Fibroblast of the aortic adventitia (primary cell): ENCODE measurements around the gene CAMTA1. TPM values are rescaled to one million over a fixed set of nuclear protein-coding genes. Genes with fewer than 3 reads are reported as not detected.
"Not testable (repeated sequence)": the region's sequence is repeated elsewhere in the genome, so short reads cannot be mapped to it uniquely, and the experiment has no call there.

Source experiments
- DNase-seq: peaks from one replicate; pipeline ENCODE4 v3.0.0-alpha.2; 2010; ENCODE audit warnings: low read depth
- H3K4me3 ChIP-seq: 2 replicates; pipeline ENCODE4 v1.5.1; 2011; ENCODE audit warnings: low read depth, mild to moderate bottlenecking, control low read depth, low read length, moderate library complexity
- total RNA-seq: library from RNA; depleted of rRNA; stranded (reverse); fragments of >200 nt; gene quantifications from 2 replicates; pipeline ENCODE4 v1.2.3, GENCODE V29; 2012; ENCODE audit warnings: low replicate concordance
- TF ChIP-seq, protein P1 (sequence below): IDR thresholded peaks from 2 replicates; pipeline ENCODE4 v1.5.1; 2011; ENCODE audit warnings: mild to moderate bottlenecking, low read length, control low read depth, inconsistent platforms; ENCODE audit not compliant: insufficient read depth

CAMTA1 gene
- total RNA-seq, 1 donor, result 91.9 TPM

DNA sequence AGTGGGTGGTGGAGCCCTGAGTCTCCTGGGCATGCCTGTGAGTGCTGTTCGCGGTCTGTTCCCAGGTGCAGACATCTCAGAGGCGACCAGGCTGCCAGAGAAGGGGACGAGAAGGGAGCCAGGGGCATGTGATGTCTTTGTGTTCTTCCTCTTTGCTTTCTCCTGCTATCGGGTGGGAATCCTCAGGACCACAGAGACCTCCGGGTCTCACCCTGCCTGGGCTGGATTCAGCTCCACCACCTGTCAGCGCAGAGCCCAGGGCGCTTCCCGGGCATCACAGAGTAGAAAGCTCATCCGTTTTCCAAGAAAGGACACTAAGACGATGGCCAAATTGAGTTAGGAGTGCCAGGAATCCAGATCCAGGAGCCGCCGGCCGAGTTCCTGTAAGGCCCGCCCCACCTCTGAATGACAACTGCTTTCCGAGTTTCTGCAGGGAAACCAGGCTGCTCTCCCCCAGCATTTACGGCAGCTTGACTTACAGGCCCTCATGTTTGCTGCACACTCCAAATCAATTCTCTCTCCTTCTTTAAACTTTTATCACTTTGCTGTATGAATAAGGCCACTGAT is 130.8 kb downstream of the CAMTA1 start:
- TF ChIP-seq, protein P1, sequence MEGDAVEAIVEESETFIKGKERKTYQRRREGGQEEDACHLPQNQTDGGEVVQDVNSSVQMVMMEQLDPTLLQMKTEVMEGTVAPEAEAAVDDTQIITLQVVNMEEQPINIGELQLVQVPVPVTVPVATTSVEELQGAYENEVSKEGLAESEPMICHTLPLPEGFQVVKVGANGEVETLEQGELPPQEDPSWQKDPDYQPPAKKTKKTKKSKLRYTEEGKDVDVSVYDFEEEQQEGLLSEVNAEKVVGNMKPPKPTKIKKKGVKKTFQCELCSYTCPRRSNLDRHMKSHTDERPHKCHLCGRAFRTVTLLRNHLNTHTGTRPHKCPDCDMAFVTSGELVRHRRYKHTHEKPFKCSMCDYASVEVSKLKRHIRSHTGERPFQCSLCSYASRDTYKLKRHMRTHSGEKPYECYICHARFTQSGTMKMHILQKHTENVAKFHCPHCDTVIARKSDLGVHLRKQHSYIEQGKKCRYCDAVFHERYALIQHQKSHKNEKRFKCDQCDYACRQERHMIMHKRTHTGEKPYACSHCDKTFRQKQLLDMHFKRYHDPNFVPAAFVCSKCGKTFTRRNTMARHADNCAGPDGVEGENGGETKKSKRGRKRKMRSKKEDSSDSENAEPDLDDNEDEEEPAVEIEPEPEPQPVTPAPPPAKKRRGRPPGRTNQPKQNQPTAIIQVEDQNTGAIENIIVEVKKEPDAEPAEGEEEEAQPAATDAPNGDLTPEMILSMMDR, result no peak
- no peak overlapping the region for H3K4me3 ChIP-seq
- no peak for DNase-seq

DNA sequence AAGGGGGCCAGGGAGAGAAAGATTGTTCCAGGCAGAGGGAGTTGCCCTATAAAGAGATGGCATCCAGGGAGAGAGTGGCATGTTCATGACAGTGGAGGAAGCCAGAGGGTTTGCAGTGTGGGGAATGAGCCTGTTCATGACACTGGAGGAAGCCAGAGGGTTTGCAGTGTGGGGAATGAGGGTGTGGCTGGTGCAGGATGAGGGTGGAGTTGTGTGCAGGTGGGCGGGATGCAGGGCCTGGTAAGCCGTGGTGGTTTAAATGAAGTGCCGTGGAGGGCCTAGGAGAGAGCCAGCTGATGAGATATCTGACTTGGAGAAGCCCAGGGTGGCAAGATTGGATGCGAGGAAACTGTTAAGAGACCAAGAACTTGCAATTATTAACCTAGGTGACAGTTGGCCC is 131.8 kb downstream of the CAMTA1 start:
- TF ChIP-seq, protein P1, result no peak
- no peak for DNase-seq
- H3K4me3 ChIP-seq, result no peak overlapping the region

DNA sequence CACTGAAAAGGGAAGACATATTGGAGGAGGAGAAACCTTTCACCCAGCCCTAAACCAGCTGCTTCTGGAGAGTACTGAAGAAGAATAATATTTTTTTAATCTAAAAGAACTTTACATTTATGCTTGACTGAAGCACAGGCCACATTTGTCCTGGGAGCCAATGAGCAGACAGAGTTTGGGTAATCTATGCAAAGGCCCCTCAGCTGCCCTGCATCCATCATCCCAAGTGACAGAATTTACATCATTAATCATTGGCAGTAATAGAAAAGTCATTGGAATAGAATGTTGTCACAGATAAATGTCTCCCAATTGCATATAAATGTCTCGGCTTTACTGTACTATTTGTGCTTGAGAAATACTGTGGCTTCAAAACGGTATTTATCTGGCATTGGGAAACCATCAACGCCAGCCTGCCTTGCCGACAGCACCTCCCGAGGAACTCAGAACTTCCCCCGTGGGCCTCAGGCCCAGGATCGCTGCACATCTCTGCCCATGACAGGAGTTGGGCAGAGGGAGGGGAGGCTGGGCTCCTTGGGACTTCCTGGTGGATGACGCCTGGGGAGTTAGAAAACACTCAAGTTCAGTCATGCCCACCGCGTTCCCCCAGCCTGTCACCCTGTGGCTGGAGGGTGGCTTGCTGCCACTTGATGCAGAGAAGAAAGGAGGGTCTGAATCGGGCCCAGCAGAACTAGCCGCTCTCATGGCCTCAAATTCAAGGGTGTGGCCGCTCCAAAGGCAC is 133.1 kb downstream of the CAMTA1 start:
- TF ChIP-seq, protein P1, result no peak
- peak; percentile 17 for DNase-seq
- H3K4me3 ChIP-seq, result no peak overlapping the region

DNA sequence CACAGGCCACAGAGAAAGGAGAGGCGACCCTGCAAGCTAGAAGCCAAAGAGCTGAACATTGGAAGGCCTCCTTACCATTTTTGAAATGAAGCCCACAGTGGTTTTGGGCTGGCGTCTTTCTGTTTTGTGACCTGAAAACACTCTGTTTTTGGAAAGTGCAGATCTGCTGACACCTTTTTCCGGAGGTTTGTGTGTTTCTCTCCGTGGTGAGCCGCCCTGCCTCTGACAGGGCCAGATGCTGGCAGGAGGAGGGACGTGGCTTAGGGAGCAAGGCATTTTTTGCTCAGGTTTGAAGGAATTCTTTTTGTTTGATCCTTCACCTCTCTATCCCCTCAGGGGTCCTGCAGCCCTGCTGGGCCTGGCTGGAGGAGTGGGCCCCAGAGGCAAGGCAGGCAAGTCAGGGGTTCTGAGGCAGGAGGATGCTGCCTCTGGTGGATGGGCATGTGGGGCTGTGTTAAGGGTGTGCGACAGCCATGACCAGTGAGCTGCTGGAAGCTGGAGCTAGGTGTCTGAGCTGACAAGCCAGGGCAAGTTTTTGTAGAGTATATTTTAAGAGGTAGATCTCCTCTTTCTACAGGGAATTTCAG is 133.8 kb downstream of the CAMTA1 start:
- H3K4me3 ChIP-seq, result no peak overlapping the region
- TF ChIP-seq, protein P1, result no peak
- DNase-seq, result no peak

- DNase-seq, H3K4me3 ChIP-seq: not testable (repeated sequence)
Measured at GRCh38 chr1:6921506-6921905, 136.3 kb downstream of the CAMTA1 start.

- TF ChIP-seq, protein P1, result no peak
- peak; percentile 87 for DNase-seq
- no peak overlapping the region for H3K4me3 ChIP-seq
Measured at GRCh38 chr1:6922096-6922931, 137.1 kb downstream of the CAMTA1 start.

GRCh38 chr1:6923012-6923411 is 137.8 kb downstream of the CAMTA1 start:
- TF ChIP-seq, protein P1, result no peak
- no peak overlapping the region for H3K4me3 ChIP-seq
- no peak for DNase-seq
